GM18520 (cell line): Measurements from ENCODE around the gene DEAF1.
"Not testable (repeated sequence)": the region's sequence is repeated elsewhere in the genome, so short reads cannot be mapped to it uniquely, and the experiment has no call there.

Source experiments
- ATAC-seq: cut with Tn5 transposase; IDR thresholded peaks from one replicate; pipeline ENCODE4 v1.9.1; 2021; ENCODE audit not compliant: unreplicated experiment

DEAF1 gene

GRCh38 chr11:701741-702461, 6.9 kb upstream of the DEAF1 start:
- ATAC-seq = no peak

GRCh38 chr11:699753-700152, 4.7 kb upstream of the DEAF1 start:
- ATAC-seq = no peak

- ATAC-seq = no peak
Observed at GRCh38 chr11:699116-699508, 4.1 kb upstream of the DEAF1 start.

- ATAC-seq = no peak
Observed at GRCh38 chr11:698493-699115, 3.6 kb upstream of the DEAF1 start.

- no peak for ATAC-seq
Observed at GRCh38 chr11:697811-698311, 2.8 kb upstream of the DEAF1 start.

GRCh38 chr11:696955-697491, 2.0 kb upstream of the DEAF1 start:
- ATAC-seq = no peak

- peak; percentile 69 for ATAC-seq
Observed at GRCh38 chr11:695538-696248, 671 bp upstream of the DEAF1 start, which contains the start of gene TMEM80. Gene TMEM80, plus strand, starts transcription at chr11:695816. Its CDS starts 12 bp downstream, at chr11:695828.

- ATAC-seq = no peak
Observed at GRCh38 chr11:695288-695537, 191 bp upstream of the DEAF1 start.

GRCh38 chr11:693887-694562, 997 bp downstream of the DEAF1 start:
- ATAC-seq = no peak

- no peak for ATAC-seq
Observed at GRCh38 chr11:693415-693831, 1.6 kb downstream of the DEAF1 start.

- no peak for ATAC-seq
Observed at GRCh38 chr11:692824-693414, 2.1 kb downstream of the DEAF1 start.

GRCh38 chr11:691710-692590, 3.1 kb downstream of the DEAF1 start:
- ATAC-seq = no peak

GRCh38 chr11:690738-691633, 4.0 kb downstream of the DEAF1 start:
- no peak for ATAC-seq

- ATAC-seq = not testable (repeated sequence)
Observed at GRCh38 chr11:690244-690643, 4.8 kb downstream of the DEAF1 start.

- ATAC-seq = no peak
Observed at GRCh38 chr11:689625-690024, 5.4 kb downstream of the DEAF1 start.

- no peak for ATAC-seq
Observed at GRCh38 chr11:688681-689080, 6.3 kb downstream of the DEAF1 start.

- no peak for ATAC-seq
Observed at GRCh38 chr11:687751-688150, 7.3 kb downstream of the DEAF1 start.

- no peak for ATAC-seq
Observed at GRCh38 chr11:686451-687243, 8.4 kb downstream of the DEAF1 start.
